WTC11 (cell line): ENCODE results near the gene DNM1. TPM values are rescaled to one million over a fixed set of nuclear protein-coding genes. Genes with fewer than 3 reads are reported as not detected.
A peak's percentile ranks its signal among the peaks of the same experiment; 100 is the strongest.

ENCODE experiments used
- ATAC-seq: fragments of 200-7000 bp; cut with Tn5 transposase; 2 replicates; pipeline ENCODE4 v1.10.0; 2021; ENCODE audit warnings: mild to moderate bottlenecking, moderate library complexity
- CTCF ChIA-PET: fragments of 300-600 bp; sonication (Branson Sonifier 250); formaldehyde crosslinking; loops from one replicate; lab custom pipeline; 2021; ENCODE audit warnings: antibody characterized with exemption; lab: Charles Lee
- POLR2A ChIA-PET: fragments of 350-600 bp; sonication (Branson Sonifier 250); formaldehyde crosslinking; loops from one replicate; lab custom pipeline; 2021; ENCODE audit warnings: antibody characterized with exemption; lab: Charles Lee
- DNase-seq: peaks from one replicate; pipeline ENCODE4 v3.0.0; 2021; ENCODE audit warnings: low spot score
- H3K27ac Mint-ChIP-seq: 2 replicates; pipeline ENCODE4 v1.8.0; 2021; ENCODE audit warnings: mixed read lengths
- H3K27me3 Mint-ChIP-seq: 2 replicates; pipeline ENCODE4 v1.8.0; 2021; ENCODE audit warnings: low read depth, mild to moderate bottlenecking, moderate library complexity, mixed read lengths
- H3K36me3 Mint-ChIP-seq: 2 replicates; pipeline ENCODE4 v1.8.0; 2021; ENCODE audit warnings: mixed read lengths
- H3K4me1 Mint-ChIP-seq: 2 replicates; pipeline ENCODE4 v1.8.0; 2022; ENCODE audit warnings: mixed read lengths
- H3K4me3 Mint-ChIP-seq: 2 replicates; pipeline ENCODE4 v1.8.0; 2021; ENCODE audit warnings: mild to moderate bottlenecking, moderate library complexity, mixed read lengths
- H3K9me3 Mint-ChIP-seq: 2 replicates; pipeline ENCODE4 v1.8.0; 2021; ENCODE audit warnings: mixed read lengths
- EMX1 ChIP-seq: fragments of 250-450 bp; sonication (Bioruptor Pico); IDR thresholded peaks from 2 replicates; pipeline ENCODE4 v1.8.0; 2021; ENCODE audit warnings: mild to moderate bottlenecking
- ESRRA ChIP-seq: sonication (generic); formaldehyde crosslinking; IDR thresholded peaks from 2 replicates; pipeline ENCODE4 v1.8.1; 2022; ENCODE audit warnings: mild to moderate bottlenecking, missing genetic modification reagents, borderline replicate concordance
- JUN ChIP-seq: sonication (generic); formaldehyde crosslinking; IDR thresholded peaks from 2 replicates; pipeline ENCODE4 v1.8.0; 2023; ENCODE audit warnings: mild to moderate bottlenecking, missing genetic modification reagents
- NFYB ChIP-seq: sonication (generic); formaldehyde crosslinking; conservative IDR thresholded peaks from 2 replicates; pipeline ENCODE4 v1.8.0; 2022; ENCODE audit warnings: low read depth, missing genetic modification reagents
- SMAD3 ChIP-seq: sonication (generic); formaldehyde crosslinking; IDR thresholded peaks from 2 replicates; pipeline ENCODE4 v1.8.0; 2022; ENCODE audit warnings: missing genetic modification reagents, mild to moderate bottlenecking, borderline replicate concordance
- ZNF416 ChIP-seq: fragments of 250-450 bp; sonication (Bioruptor Pico); IDR thresholded peaks from 2 replicates; pipeline ENCODE4 v1.9.0; 2021; ENCODE audit warnings: mild to moderate bottlenecking, inconsistent platforms
- ZNF671 ChIP-seq: fragments of 250-450 bp; sonication (Bioruptor Pico); IDR thresholded peaks from 2 replicates; pipeline ENCODE4 v1.8.0; 2021; ENCODE audit warnings: mild to moderate bottlenecking
- total RNA-seq: library from RNA; stranded (reverse); gene quantifications from 3 replicates; pipeline ENCODE4 v1.2.3, GENCODE V29; 2021
- TF ChIP-seq, protein P1 (sequence below): fragments of 250-450 bp; sonication (Bioruptor Pico); IDR thresholded peaks from 2 replicates; pipeline ENCODE4 v1.9.0; 2021; ENCODE audit warnings: mild to moderate bottlenecking
- TF ChIP-seq, protein P2 (sequence below): sonication (generic); formaldehyde crosslinking; IDR thresholded peaks from 2 replicates; pipeline ENCODE4 v1.8.0; 2023; ENCODE audit warnings: missing genetic modification reagents, mild to moderate bottlenecking, borderline replicate concordance
- TF ChIP-seq, protein P3 (sequence below): sonication (generic); formaldehyde crosslinking; IDR thresholded peaks from 2 replicates; pipeline ENCODE4 v1.8.0; 2022; ENCODE audit warnings: mild to moderate bottlenecking, missing genetic modification reagents
- TF ChIP-seq, protein P4 (sequence below): sonication (generic); formaldehyde crosslinking; IDR thresholded peaks from 2 replicates; pipeline ENCODE4 v1.8.1; 2023; ENCODE audit warnings: mild to moderate bottlenecking, moderate library complexity, missing genetic modification reagents
- TF ChIP-seq, protein P5 (sequence below): fragments of 200-600 bp; IDR thresholded peaks from 2 replicates; pipeline ENCODE4 v1.8.0; 2022; ENCODE audit warnings: antibody characterized with exemption
- TF ChIP-seq, protein P6 (sequence below): fragments of 250-450 bp; sonication (Bioruptor Pico); IDR thresholded peaks from 2 replicates; pipeline ENCODE4 v1.9.0; 2021; ENCODE audit warnings: mild to moderate bottlenecking
- TF ChIP-seq, protein P7 (sequence below): sonication (generic); formaldehyde crosslinking; IDR thresholded peaks from 2 replicates; pipeline ENCODE4 v1.8.0; 2022; ENCODE audit warnings: mild to moderate bottlenecking, missing genetic modification reagents
- TF ChIP-seq, protein P8 (sequence below): sonication (generic); formaldehyde crosslinking; IDR thresholded peaks from 2 replicates; pipeline ENCODE4 v1.8.0; 2023; ENCODE audit warnings: mild to moderate bottlenecking, missing genetic modification reagents
- TF ChIP-seq, protein P9 (sequence below): sonication (generic); formaldehyde crosslinking; IDR thresholded peaks from 2 replicates; pipeline ENCODE4 v1.8.1; 2023; ENCODE audit warnings: mild to moderate bottlenecking, missing genetic modification reagents, moderate library complexity

The DNM1 gene
- total RNA-seq, 1 experiment from 2014 or later: 79.0 TPM

DNA sequence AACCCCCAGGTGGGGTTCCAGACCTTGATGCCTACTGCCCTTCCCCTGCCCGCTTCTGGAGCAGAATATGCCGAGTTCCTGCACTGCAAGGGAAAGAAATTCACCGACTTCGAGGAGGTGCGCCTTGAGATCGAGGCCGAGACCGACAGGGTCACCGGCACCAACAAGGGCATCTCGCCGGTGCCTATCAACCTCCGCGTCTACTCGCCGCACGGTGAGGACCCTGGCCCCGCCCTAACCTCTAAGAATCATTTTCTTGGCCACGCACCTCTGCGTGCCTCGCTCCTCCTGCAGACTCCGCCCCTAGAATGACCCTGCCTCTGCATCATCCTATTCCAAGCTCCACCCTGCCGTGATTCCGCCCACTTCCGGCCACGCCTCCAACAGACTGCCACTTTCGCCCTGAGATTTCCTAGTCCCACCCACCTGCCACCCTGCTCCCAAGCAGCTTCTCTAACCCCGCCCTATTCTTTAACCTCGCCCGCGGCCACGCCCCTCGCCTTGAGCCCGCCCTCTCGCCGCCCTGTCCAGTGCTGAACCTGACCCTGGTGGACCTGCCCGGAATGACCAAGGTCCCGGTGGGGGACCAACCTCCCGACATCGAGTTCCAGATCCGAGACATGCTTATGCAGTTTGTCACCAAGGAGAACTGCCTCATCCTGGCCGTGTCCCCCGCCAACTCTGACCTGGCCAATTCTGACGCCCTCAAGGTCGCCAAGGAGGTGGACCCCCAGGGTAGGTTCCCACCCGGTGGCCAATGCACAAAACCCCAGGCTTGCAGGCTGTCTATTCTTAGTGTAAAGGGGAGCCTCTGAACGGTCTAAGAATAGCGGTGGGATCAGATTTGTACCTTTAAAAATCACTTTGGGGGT is 15.6 kb downstream of the DNM1 start (continued):
- TF ChIP-seq, protein P1, sequence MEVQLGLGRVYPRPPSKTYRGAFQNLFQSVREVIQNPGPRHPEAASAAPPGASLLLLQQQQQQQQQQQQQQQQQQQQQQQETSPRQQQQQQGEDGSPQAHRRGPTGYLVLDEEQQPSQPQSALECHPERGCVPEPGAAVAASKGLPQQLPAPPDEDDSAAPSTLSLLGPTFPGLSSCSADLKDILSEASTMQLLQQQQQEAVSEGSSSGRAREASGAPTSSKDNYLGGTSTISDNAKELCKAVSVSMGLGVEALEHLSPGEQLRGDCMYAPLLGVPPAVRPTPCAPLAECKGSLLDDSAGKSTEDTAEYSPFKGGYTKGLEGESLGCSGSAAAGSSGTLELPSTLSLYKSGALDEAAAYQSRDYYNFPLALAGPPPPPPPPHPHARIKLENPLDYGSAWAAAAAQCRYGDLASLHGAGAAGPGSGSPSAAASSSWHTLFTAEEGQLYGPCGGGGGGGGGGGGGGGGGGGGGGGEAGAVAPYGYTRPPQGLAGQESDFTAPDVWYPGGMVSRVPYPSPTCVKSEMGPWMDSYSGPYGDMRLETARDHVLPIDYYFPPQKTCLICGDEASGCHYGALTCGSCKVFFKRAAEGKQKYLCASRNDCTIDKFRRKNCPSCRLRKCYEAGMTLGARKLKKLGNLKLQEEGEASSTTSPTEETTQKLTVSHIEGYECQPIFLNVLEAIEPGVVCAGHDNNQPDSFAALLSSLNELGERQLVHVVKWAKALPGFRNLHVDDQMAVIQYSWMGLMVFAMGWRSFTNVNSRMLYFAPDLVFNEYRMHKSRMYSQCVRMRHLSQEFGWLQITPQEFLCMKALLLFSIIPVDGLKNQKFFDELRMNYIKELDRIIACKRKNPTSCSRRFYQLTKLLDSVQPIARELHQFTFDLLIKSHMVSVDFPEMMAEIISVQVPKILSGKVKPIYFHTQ (CRISPR knock-in tag): no peak
- TF ChIP-seq ZNF671 (CRISPR knock-in tag): no peak
- TF ChIP-seq, protein P2, sequence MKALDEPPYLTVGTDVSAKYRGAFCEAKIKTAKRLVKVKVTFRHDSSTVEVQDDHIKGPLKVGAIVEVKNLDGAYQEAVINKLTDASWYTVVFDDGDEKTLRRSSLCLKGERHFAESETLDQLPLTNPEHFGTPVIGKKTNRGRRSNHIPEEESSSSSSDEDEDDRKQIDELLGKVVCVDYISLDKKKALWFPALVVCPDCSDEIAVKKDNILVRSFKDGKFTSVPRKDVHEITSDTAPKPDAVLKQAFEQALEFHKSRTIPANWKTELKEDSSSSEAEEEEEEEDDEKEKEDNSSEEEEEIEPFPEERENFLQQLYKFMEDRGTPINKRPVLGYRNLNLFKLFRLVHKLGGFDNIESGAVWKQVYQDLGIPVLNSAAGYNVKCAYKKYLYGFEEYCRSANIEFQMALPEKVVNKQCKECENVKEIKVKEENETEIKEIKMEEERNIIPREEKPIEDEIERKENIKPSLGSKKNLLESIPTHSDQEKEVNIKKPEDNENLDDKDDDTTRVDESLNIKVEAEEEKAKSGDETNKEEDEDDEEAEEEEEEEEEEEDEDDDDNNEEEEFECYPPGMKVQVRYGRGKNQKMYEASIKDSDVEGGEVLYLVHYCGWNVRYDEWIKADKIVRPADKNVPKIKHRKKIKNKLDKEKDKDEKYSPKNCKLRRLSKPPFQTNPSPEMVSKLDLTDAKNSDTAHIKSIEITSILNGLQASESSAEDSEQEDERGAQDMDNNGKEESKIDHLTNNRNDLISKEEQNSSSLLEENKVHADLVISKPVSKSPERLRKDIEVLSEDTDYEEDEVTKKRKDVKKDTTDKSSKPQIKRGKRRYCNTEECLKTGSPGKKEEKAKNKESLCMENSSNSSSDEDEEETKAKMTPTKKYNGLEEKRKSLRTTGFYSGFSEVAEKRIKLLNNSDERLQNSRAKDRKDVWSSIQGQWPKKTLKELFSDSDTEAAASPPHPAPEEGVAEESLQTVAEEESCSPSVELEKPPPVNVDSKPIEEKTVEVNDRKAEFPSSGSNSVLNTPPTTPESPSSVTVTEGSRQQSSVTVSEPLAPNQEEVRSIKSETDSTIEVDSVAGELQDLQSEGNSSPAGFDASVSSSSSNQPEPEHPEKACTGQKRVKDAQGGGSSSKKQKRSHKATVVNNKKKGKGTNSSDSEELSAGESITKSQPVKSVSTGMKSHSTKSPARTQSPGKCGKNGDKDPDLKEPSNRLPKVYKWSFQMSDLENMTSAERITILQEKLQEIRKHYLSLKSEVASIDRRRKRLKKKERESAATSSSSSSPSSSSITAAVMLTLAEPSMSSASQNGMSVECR (CRISPR knock-in tag): peak; percentile 50; the same call in 1 of the 2 replicates
- TF ChIP-seq, protein P3, sequence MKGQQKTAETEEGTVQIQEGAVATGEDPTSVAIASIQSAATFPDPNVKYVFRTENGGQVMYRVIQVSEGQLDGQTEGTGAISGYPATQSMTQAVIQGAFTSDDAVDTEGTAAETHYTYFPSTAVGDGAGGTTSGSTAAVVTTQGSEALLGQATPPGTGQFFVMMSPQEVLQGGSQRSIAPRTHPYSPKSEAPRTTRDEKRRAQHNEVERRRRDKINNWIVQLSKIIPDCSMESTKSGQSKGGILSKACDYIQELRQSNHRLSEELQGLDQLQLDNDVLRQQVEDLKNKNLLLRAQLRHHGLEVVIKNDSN (CRISPR knock-in tag): no peak
- TF ChIP-seq, protein P4, sequence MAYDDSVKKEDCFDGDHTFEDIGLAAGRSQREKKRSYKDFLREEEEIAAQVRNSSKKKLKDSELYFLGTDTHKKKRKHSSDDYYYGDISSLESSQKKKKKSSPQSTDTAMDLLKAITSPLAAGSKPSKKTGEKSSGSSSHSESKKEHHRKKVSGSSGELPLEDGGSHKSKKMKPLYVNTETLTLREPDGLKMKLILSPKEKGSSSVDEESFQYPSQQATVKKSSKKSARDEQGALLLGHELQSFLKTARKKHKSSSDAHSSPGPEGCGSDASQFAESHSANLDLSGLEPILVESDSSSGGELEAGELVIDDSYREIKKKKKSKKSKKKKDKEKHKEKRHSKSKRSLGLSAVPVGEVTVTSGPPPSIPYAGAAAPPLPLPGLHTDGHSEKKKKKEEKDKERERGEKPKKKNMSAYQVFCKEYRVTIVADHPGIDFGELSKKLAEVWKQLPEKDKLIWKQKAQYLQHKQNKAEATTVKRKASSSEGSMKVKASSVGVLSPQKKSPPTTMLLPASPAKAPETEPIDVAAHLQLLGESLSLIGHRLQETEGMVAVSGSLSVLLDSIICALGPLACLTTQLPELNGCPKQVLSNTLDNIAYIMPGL (CRISPR knock-in tag): no peak
- TF ChIP-seq, protein P5, sequence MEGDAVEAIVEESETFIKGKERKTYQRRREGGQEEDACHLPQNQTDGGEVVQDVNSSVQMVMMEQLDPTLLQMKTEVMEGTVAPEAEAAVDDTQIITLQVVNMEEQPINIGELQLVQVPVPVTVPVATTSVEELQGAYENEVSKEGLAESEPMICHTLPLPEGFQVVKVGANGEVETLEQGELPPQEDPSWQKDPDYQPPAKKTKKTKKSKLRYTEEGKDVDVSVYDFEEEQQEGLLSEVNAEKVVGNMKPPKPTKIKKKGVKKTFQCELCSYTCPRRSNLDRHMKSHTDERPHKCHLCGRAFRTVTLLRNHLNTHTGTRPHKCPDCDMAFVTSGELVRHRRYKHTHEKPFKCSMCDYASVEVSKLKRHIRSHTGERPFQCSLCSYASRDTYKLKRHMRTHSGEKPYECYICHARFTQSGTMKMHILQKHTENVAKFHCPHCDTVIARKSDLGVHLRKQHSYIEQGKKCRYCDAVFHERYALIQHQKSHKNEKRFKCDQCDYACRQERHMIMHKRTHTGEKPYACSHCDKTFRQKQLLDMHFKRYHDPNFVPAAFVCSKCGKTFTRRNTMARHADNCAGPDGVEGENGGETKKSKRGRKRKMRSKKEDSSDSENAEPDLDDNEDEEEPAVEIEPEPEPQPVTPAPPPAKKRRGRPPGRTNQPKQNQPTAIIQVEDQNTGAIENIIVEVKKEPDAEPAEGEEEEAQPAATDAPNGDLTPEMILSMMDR: no peak
- TF ChIP-seq, protein P6, sequence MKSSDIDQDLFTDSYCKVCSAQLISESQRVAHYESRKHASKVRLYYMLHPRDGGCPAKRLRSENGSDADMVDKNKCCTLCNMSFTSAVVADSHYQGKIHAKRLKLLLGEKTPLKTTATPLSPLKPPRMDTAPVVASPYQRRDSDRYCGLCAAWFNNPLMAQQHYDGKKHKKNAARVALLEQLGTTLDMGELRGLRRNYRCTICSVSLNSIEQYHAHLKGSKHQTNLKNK (CRISPR knock-in tag): no peak

DNA sequence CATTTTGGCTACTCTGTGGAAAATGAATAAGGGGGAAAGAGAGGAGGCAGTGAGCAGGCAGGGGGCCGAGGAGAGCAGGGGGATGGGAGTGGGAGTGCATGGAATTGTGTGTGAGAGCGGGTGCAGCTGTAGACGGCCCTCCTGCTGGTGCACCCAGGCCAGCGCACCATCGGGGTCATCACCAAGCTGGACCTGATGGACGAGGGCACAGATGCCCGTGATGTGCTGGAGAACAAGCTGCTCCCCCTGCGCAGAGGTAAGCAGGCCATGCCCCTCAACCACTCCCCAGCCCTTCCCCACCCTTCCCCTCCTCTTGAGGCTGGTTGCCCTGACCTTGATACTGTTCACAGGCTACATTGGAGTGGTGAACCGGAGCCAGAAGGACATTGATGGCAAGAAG is 16.7 kb downstream of the DNM1 start:
- ChIA-PET POLR2A (no interaction called here), CTCF (interaction anchor here (1.4 to 2.6 kb wide), 3 partner anchors 10 to 29 kb away, joined by 3 to 18 read pairs (median 4); partner anchors contain the start of gene CIZ1)
- Mint-ChIP-seq H3K4me1 (peaks cover 12% of the 10 kb centered on the region), H3K27ac (no peak overlapping the region), H3K4me3 (no peak overlapping the region), H3K27me3 (peaks cover 1% of the 10 kb centered on the region; the same call in 1 of the 2 replicates), H3K36me3 (peaks cover 24% of the 10 kb centered on the region), H3K9me3 (no peaks in the 10 kb centered on the region)
- ATAC-seq (no peak), DNase-seq (no peak)
- TF ChIP-seq ESRRA (CRISPR knock-in tag) (no peak), ZNF416 (no peak), JUN (CRISPR knock-in tag) (no peak), SMAD3 (CRISPR knock-in tag) (no peak), NFYB (CRISPR knock-in tag) (no peak), EMX1 (CRISPR knock-in tag) (no peak)
- TF ChIP-seq, protein P7, sequence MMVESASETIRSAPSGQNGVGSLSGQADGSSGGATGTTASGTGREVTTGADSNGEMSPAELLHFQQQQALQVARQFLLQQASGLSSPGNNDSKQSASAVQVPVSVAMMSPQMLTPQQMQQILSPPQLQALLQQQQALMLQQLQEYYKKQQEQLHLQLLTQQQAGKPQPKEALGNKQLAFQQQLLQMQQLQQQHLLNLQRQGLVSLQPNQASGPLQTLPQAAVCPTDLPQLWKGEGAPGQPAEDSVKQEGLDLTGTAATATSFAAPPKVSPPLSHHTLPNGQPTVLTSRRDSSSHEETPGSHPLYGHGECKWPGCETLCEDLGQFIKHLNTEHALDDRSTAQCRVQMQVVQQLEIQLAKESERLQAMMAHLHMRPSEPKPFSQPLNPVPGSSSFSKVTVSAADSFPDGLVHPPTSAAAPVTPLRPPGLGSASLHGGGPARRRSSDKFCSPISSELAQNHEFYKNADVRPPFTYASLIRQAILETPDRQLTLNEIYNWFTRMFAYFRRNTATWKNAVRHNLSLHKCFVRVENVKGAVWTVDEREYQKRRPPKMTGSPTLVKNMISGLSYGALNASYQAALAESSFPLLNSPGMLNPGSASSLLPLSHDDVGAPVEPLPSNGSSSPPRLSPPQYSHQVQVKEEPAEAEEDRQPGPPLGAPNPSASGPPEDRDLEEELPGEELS (CRISPR knock-in tag): no peak
- TF ChIP-seq, protein P8, sequence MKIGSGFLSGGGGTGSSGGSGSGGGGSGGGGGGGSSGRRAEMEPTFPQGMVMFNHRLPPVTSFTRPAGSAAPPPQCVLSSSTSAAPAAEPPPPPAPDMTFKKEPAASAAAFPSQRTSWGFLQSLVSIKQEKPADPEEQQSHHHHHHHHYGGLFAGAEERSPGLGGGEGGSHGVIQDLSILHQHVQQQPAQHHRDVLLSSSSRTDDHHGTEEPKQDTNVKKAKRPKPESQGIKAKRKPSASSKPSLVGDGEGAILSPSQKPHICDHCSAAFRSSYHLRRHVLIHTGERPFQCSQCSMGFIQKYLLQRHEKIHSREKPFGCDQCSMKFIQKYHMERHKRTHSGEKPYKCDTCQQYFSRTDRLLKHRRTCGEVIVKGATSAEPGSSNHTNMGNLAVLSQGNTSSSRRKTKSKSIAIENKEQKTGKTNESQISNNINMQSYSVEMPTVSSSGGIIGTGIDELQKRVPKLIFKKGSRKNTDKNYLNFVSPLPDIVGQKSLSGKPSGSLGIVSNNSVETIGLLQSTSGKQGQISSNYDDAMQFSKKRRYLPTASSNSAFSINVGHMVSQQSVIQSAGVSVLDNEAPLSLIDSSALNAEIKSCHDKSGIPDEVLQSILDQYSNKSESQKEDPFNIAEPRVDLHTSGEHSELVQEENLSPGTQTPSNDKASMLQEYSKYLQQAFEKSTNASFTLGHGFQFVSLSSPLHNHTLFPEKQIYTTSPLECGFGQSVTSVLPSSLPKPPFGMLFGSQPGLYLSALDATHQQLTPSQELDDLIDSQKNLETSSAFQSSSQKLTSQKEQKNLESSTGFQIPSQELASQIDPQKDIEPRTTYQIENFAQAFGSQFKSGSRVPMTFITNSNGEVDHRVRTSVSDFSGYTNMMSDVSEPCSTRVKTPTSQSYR (CRISPR knock-in tag): no peak
- TF ChIP-seq, protein P9, sequence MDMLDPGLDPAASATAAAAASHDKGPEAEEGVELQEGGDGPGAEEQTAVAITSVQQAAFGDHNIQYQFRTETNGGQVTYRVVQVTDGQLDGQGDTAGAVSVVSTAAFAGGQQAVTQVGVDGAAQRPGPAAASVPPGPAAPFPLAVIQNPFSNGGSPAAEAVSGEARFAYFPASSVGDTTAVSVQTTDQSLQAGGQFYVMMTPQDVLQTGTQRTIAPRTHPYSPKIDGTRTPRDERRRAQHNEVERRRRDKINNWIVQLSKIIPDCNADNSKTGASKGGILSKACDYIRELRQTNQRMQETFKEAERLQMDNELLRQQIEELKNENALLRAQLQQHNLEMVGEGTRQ: no peak
